PC-9 (cell line): ENCODE results near the gene GABRR2. TPM values are rescaled to one million over a fixed set of nuclear protein-coding genes. Genes with fewer than 3 reads are reported as not detected.

Source experiments
- BruUV-seq: library from RNA; stranded (reverse); fragments of 400-500 nt; replicated peaks from 2 replicates; lab custom pipeline; 2021; lab: Mats Ljungman, UMichigan
- CTCF ChIA-PET: fragments of 300-600 bp; sonication (Branson Sonifier 250); formaldehyde crosslinking; loops from one replicate; lab custom pipeline; 2022; ENCODE audit warnings: antibody characterized with exemption; lab: Charles Lee
- POLR2A ChIA-PET: fragments of 300-600 bp; sonication (Branson Sonifier 250); formaldehyde crosslinking; loops from one replicate; lab custom pipeline; 2022; ENCODE audit warnings: antibody characterized with exemption; ENCODE audit not compliant: unreplicated experiment; lab: Charles Lee
- DNase-seq, 2 experiments: peaks; one replicate each; pipeline versions ENCODE4 v3.0.0 to v3.0.0-alpha.2; 2015 to 2022; ENCODE audit warnings: mixed read lengths in 1 of 2
- H2AFZ ChIP-seq: fragments of 200-600 bp; sonication (generic); 2 replicates; pipeline ENCODE4 v1.8.1; 2017; ENCODE audit warnings: antibody characterized with exemption
- H3F3A ChIP-seq: fragments of 200-600 bp; sonication (generic); 2 replicates; pipeline ENCODE4 v1.8.1; 2017; ENCODE audit warnings: antibody characterized with exemption, mild to moderate bottlenecking, low read depth; ENCODE audit not compliant: insufficient read depth
- H3K27ac ChIP-seq: fragments of 200-600 bp; sonication (generic); 2 replicates; pipeline ENCODE4 v1.6.1; 2016; ENCODE audit warnings: mixed run types
- H3K27me3 ChIP-seq: fragments of 200-600 bp; sonication (generic); 2 replicates; pipeline ENCODE4 v1.6.1; 2016; ENCODE audit warnings: low read depth, mixed run types; ENCODE audit not compliant: insufficient read depth
- H3K36me3 ChIP-seq: fragments of 200-600 bp; sonication (generic); 2 replicates; pipeline ENCODE4 v1.6.1; 2016; ENCODE audit warnings: low read depth, mixed run types
- H3K4me1 ChIP-seq: fragments of 200-600 bp; sonication (generic); replicated peaks from 2 replicates; pipeline ENCODE4 v1.6.1; 2016; ENCODE audit warnings: mixed run types; ENCODE audit not compliant: insufficient read depth
- H3K4me2 ChIP-seq: fragments of 200-600 bp; sonication (generic); 2 replicates; pipeline ENCODE4 v1.6.1; 2017; ENCODE audit warnings: mixed run types
- H3K4me3 ChIP-seq: fragments of 200-600 bp; sonication (generic); 2 replicates; pipeline ENCODE4 v1.6.1; 2016; ENCODE audit warnings: mixed run types
- H3K79me2 ChIP-seq: fragments of 200-600 bp; sonication (generic); 2 replicates; pipeline ENCODE4 v1.6.1; 2017; ENCODE audit warnings: low read depth, mixed run types
- H3K9me2 ChIP-seq: fragments of 200-600 bp; sonication (generic); 2 replicates; pipeline ENCODE4 v1.8.1; 2017; ENCODE audit warnings: mild to moderate bottlenecking; ENCODE audit not compliant: insufficient read depth
- H3K9me3 ChIP-seq: fragments of 200-600 bp; sonication (generic); 2 replicates; pipeline ENCODE4 v1.8.1; 2016; ENCODE audit warnings: low read depth; ENCODE audit not compliant: insufficient read depth
- H4K20me1 ChIP-seq: fragments of 200-600 bp; sonication (generic); 2 replicates; pipeline ENCODE4 v1.8.1; 2017; ENCODE audit not compliant: insufficient read depth
- CTCF ChIP-seq: fragments of 200-600 bp; sonication (generic); conservative IDR thresholded peaks from 2 replicates; pipeline ENCODE4 v1.6.1; 2017; ENCODE audit warnings: mixed run types, antibody characterized with exemption, mild to moderate bottlenecking, moderate library complexity
- EZH2 ChIP-seq: fragments of 200-600 bp; sonication (generic); IDR thresholded peaks from 2 replicates; pipeline ENCODE4 v1.8.0; 2017; ENCODE audit warnings: antibody characterized with exemption, low read depth
- intact Hi-C: fragments of 100-400 bp; cut with micrococcal nuclease; formaldehyde crosslinking; loops from one replicate; pipeline ENCODE4 v1.10.0; 2022; ENCODE audit not compliant: unreplicated experiment
- total RNA-seq: library from RNA; stranded (reverse); gene quantifications from 2 replicates; pipeline ENCODE4 v1.2.3, GENCODE V29; 2021

Gene GABRR2
- total RNA-seq, 1 experiment from 2014 or later = 0.52 TPM

- Histone ChIP-seq H3K4me1 (no peaks in the 10 kb centered on the region), H3K4me2 (no peak overlapping the region), H4K20me1 (no peaks in the 10 kb centered on the region), H3K4me3 (no peak overlapping the region), H3F3A (no peaks in the 10 kb centered on the region), H3K79me2 (no peaks in the 10 kb centered on the region), H3K9me2 (no peaks in the 10 kb centered on the region), H3K27me3 (no peaks in the 10 kb centered on the region), H2AFZ (no peak overlapping the region), H3K27ac (no peak overlapping the region), H3K36me3 (no peaks in the 10 kb centered on the region), H3K9me3 (no peaks in the 10 kb centered on the region)
- no peak for TF ChIP-seq EZH2
- intact Hi-C loops = no loop called here
- no peak for DNase-seq
- POLR2A ChIA-PET = no interaction called here
- BruUV-seq = no TSS peak
- CTCF ChIA-PET = no interaction called here
These were observed 94.0 kb downstream of the GABRR2 start for GRCh38 chr6:89221129-89221528.

- ChIA-PET POLR2A (no interaction called here), CTCF (no interaction called here)
- H3K4me1 ChIP-seq = no peaks in the 10 kb centered on the region
- no peak within 1 kb of the TSS for H3K4me3 ChIP-seq
- no peak within 1 kb of the TSS for H3K4me2 ChIP-seq
- no peaks in the 10 kb centered on the region for H3K79me2 ChIP-seq
- no peaks in the 10 kb centered on the region for H3K36me3 ChIP-seq
- H2AFZ ChIP-seq = no peak within 1 kb of the TSS
- no peaks in the 10 kb centered on the region for H3K9me3 ChIP-seq
- no peaks in the 10 kb centered on the region for H3K9me2 ChIP-seq
- TF ChIP-seq EZH2 = no peak
- TF ChIP-seq CTCF = no peak
- no peaks in the 10 kb centered on the region for H3K27me3 ChIP-seq
- no peak for DNase-seq
- BruUV-seq = no TSS peak
- intact Hi-C loops = no loop called here
- H3K27ac ChIP-seq = no peak within 1 kb of the TSS
- no peaks in the 10 kb centered on the region for H3F3A ChIP-seq
- H4K20me1 ChIP-seq = no peaks in the 10 kb centered on the region
These were observed 97.7 kb downstream of the GABRR2 start, which contains the start of gene GABRR1 for GRCh38 chr6:89217299-89217910. Gene GABRR1, minus strand, starts transcription at chr6:89217358. Its CDS starts 36 bp downstream, at chr6:89217322.

- H3K9me3 ChIP-seq = no peaks in the 10 kb centered on the region
- no peak for DNase-seq
- no peaks in the 10 kb centered on the region for H3F3A ChIP-seq
- no peaks in the 10 kb centered on the region for H3K79me2 ChIP-seq
- H4K20me1 ChIP-seq = no peaks in the 10 kb centered on the region
- no peaks in the 10 kb centered on the region for H3K9me2 ChIP-seq
- no peaks in the 10 kb centered on the region for H3K4me1 ChIP-seq
- H3K4me2 ChIP-seq = no peak overlapping the region
- H3K36me3 ChIP-seq = no peaks in the 10 kb centered on the region
- TF ChIP-seq EZH2 = no peak
- no peak for TF ChIP-seq CTCF
- no peak overlapping the region for H2AFZ ChIP-seq
- no peaks in the 10 kb centered on the region for H3K27me3 ChIP-seq
- no TSS peak for BruUV-seq
- intact Hi-C loops = no loop called here
- CTCF ChIA-PET = interaction anchor here (0.6 kb wide), 1 partner anchor 851 kb away, joined by 4 read pairs; no protein-coding TSS in a partner anchor
- H3K4me3 ChIP-seq = no peak overlapping the region
- POLR2A ChIA-PET = no interaction called here
- no peak overlapping the region for H3K27ac ChIP-seq
These were observed 98.7 kb downstream of the GABRR2 start for GRCh38 chr6:89216411-89216810.
